Hepatocyte (in vitro differentiated cells): ENCODE results near the gene CFL2. TPM values are rescaled to one million over a fixed set of nuclear protein-coding genes. Genes with fewer than 3 reads are reported as not detected.
A peak's percentile ranks its signal among the peaks of the same experiment; 100 is the strongest.

ENCODE experiments used
- DNase-seq: peaks from one replicate; pipeline ENCODE4 v3.0.0-alpha.2; 2016; ENCODE audit warnings: low spot score
- H2AFZ ChIP-seq: fragments of 200-600 bp; sonication (generic); 2 replicates; pipeline ENCODE4 v1.6.0; 2016; ENCODE audit warnings: antibody characterized with exemption, mild to moderate bottlenecking
- H3K27ac ChIP-seq: fragments of 200-600 bp; sonication (generic); 2 replicates; pipeline ENCODE4 v1.5.1; 2016; ENCODE audit warnings: mild to moderate bottlenecking
- H3K27me3 ChIP-seq: fragments of 200-600 bp; sonication (generic); 2 replicates; pipeline ENCODE4 v1.6.1; 2016
- H3K36me3 ChIP-seq: fragments of 200-600 bp; sonication (generic); replicated peaks from 2 replicates; pipeline ENCODE4 v1.5.1; 2016; ENCODE audit warnings: low read depth; ENCODE audit not compliant: insufficient read depth
- H3K4me1 ChIP-seq: fragments of 200-600 bp; sonication (generic); 2 replicates; pipeline ENCODE4 v1.5.1; 2016; ENCODE audit warnings: mild to moderate bottlenecking, moderate library complexity; ENCODE audit not compliant: insufficient read depth
- H3K4me2 ChIP-seq: fragments of 200-600 bp; sonication (generic); 2 replicates; pipeline ENCODE4 v1.6.0; 2016
- H3K4me3 ChIP-seq: fragments of 200-600 bp; sonication (generic); 2 replicates; pipeline ENCODE4 v1.5.1; 2016; ENCODE audit warnings: mild to moderate bottlenecking
- H3K79me2 ChIP-seq: fragments of 200-600 bp; sonication (generic); 2 replicates; pipeline ENCODE4 v1.6.0; 2017; ENCODE audit warnings: mild to moderate bottlenecking
- H3K9me2 ChIP-seq: fragments of 200-600 bp; sonication (generic); replicated peaks from 2 replicates; pipeline ENCODE4 v1.6.0; 2017; ENCODE audit warnings: mild to moderate bottlenecking; ENCODE audit not compliant: insufficient read depth
- H3K9me3 ChIP-seq: fragments of 200-600 bp; sonication (generic); 2 replicates; pipeline ENCODE4 v1.5.1; 2016; ENCODE audit warnings: low read depth, mild to moderate bottlenecking
- H4K20me1 ChIP-seq: fragments of 200-600 bp; sonication (generic); 2 replicates; pipeline ENCODE4 v1.6.0; 2016; ENCODE audit warnings: mild to moderate bottlenecking; ENCODE audit not compliant: insufficient read depth, poor library complexity, severe bottlenecking
- EZH2 ChIP-seq: fragments of 200-600 bp; sonication (generic); IDR thresholded peaks from 2 replicates; pipeline ENCODE4 v1.6.1; 2016; ENCODE audit warnings: antibody characterized with exemption, mild to moderate bottlenecking, borderline replicate concordance
- EZH2phosphoT487 ChIP-seq: fragments of 200-600 bp; sonication (generic); IDR thresholded peaks from one replicate; pipeline ENCODE4 v1.6.1; 2018; ENCODE audit warnings: antibody characterized with exemption, mild to moderate bottlenecking, low read depth, moderate library complexity; ENCODE audit not compliant: unreplicated experiment, severe bottlenecking
- WGBS: methylation state at CpG from one replicate; pipeline ENCODE4 v1.1.6; 2016; ENCODE audit warnings: low lambda C conversion rate; ENCODE audit errors: missing lambda C conversion rate; 5-methylcytosine and 5-hydroxymethylcytosine counted together
- polyA plus RNA-seq: library from polyadenylated mRNA; unstranded; fragments of >200 nt; fragmentation: Nextera tagmentation; extraction: Ambion mirVana; gene quantifications from 2 replicates; pipeline ENCODE4 v1.2.1, GENCODE V29; 2016
- total RNA-seq: library from RNA; depleted of rRNA; stranded (reverse); fragments of >200 nt; gene quantifications from 2 replicates; pipeline ENCODE4 v1.2.3, GENCODE V29; 2014
- TF ChIP-seq, protein P1 (sequence below): fragments of 200-600 bp; sonication (generic); IDR thresholded peaks from 2 replicates; pipeline ENCODE4 v1.5.1; 2016; ENCODE audit warnings: antibody characterized with exemption, mild to moderate bottlenecking; ENCODE audit not compliant: poor library complexity

CFL2 gene
- total and polyA plus RNA-seq, 2 experiments from 2014 or later = 39.5 to 46.6 TPM

DNA sequence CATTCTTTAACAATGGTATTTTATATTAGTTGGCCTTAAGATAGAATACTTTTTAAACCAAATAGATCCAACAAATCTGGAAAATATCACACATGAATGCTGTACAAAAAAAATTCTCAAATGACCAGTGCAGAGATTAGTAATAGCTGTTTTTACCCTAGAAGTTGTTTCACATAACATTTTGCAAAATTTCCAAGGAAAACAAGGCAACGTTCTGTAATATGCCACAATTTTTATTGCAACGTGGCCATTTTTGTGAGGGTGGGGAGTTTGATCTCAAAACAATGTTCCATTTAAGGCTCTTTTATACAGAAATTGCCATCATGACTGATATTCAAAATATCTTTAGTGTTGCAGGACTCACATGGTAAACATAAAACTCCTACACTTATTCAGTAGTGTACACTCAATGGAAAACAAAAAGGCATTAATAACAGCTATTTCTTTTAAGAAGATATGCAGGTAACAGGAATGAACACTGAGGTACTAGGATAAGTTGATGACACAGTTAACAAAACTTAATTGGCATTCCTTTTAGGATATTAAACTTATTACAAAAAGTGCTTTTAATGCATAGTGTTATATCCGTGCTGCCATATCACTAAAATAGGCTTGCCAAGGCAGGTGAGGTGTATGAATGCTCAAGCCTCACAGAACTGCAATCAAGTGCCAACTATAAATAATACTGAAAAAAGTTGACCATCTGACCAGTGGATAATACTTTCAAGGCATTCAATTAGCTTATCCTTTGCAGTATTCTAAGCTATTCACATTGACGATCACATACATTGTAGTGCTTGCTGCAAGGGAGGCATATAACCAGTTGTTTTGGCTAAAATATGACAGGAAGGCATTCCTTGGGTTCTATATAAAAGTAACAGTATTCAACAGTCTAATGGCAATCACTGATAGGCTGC, 2.3 kb downstream of the CFL2 start:
- Histone ChIP-seq H2AFZ (no peak overlapping the region), H3K4me3 (no peak overlapping the region), H3K9me3 (no peaks in the 10 kb centered on the region), H3K36me3 (no peaks in the 10 kb centered on the region), H3K27ac (peak overlapping the region; percentile 10), H3K9me2 (no peaks in the 10 kb centered on the region), H4K20me1 (no peaks in the 10 kb centered on the region), H3K79me2 (peaks cover 21% of the 10 kb centered on the region), H3K27me3 (no peaks in the 10 kb centered on the region), H3K4me1 (peaks cover 9% of the 10 kb centered on the region), H3K4me2 (peak overlapping the region; percentile 75)
- WGBS = 89% methylated on average over 4 of the region's 4 CpGs
- no peak for DNase-seq
- TF ChIP-seq EZH2 = no peak
- no peak for TF ChIP-seq EZH2phosphoT487
- TF ChIP-seq, protein P1, sequence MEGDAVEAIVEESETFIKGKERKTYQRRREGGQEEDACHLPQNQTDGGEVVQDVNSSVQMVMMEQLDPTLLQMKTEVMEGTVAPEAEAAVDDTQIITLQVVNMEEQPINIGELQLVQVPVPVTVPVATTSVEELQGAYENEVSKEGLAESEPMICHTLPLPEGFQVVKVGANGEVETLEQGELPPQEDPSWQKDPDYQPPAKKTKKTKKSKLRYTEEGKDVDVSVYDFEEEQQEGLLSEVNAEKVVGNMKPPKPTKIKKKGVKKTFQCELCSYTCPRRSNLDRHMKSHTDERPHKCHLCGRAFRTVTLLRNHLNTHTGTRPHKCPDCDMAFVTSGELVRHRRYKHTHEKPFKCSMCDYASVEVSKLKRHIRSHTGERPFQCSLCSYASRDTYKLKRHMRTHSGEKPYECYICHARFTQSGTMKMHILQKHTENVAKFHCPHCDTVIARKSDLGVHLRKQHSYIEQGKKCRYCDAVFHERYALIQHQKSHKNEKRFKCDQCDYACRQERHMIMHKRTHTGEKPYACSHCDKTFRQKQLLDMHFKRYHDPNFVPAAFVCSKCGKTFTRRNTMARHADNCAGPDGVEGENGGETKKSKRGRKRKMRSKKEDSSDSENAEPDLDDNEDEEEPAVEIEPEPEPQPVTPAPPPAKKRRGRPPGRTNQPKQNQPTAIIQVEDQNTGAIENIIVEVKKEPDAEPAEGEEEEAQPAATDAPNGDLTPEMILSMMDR = no peak

DNA sequence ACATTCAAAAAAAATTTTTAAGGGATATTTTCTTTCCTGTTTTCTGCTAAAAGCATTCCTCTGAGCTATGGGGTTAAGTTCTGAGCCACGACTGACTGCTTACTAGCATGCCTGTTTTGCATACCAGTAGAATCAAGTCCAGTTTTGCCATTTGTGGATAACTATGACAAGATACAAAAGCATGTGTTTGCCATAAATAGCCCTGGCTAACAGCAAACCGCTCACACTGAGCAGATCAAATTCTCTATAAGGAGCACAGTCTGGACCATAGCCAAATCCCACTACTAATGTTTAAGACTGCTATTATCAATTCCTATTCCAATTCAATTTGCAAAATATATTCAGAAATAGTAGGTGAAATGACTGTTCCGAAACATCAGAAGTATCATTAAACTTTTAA, 3.2 kb downstream of the CFL2 start:
- peaks cover 21% of the 10 kb centered on the region for H3K79me2 ChIP-seq
- H3K4me2 ChIP-seq = peak overlapping the region; percentile 35
- no peaks in the 10 kb centered on the region for H3K27me3 ChIP-seq
- H2AFZ ChIP-seq = no peak overlapping the region
- DNase-seq = peak; percentile 25
- WGBS = 49% methylated on average over 3 of the region's 3 CpGs
- no peaks in the 10 kb centered on the region for H3K36me3 ChIP-seq
- no peaks in the 10 kb centered on the region for H3K9me2 ChIP-seq
- peak overlapping the region; percentile 10 for H3K27ac ChIP-seq
- peaks cover 9% of the 10 kb centered on the region for H3K4me1 ChIP-seq
- H4K20me1 ChIP-seq = no peaks in the 10 kb centered on the region
- H3K4me3 ChIP-seq = no peak overlapping the region
- H3K9me3 ChIP-seq = no peaks in the 10 kb centered on the region
- TF ChIP-seq, protein P1 = no peak
- TF ChIP-seq EZH2 (no peak), EZH2phosphoT487 (no peak)

DNA sequence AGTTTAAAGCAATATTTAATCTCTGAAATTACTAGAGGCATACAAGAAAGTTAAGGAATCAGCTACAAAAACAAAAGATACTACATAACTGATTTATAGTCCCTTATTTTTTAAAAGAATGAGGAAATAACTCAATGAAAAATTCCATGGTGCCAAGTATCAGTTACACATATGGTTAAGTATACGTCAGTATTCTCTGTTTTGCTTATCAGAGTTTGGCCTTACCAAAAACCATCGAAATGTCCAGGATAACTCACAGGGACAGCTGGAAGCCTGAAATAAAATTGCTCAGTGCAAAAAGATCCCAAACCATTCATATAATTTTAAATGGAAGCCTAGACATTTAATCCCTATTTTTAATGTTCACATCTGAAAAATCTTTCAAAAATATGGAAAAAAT, 3.6 kb downstream of the CFL2 start:
- peak overlapping the region; percentile 5 for H3K27ac ChIP-seq

More for the DNA sequence above, 3.6 kb downstream of the CFL2 start:
- TF ChIP-seq, protein P1 = no peak
- TF ChIP-seq EZH2 = no peak
- TF ChIP-seq EZH2phosphoT487 = no peak
- no peak for DNase-seq
- peak overlapping the region; percentile 35 for H3K4me2 ChIP-seq
- H3K4me3 ChIP-seq = no peak overlapping the region
- peaks cover 9% of the 10 kb centered on the region for H3K4me1 ChIP-seq
- no peaks in the 10 kb centered on the region for H4K20me1 ChIP-seq
- no peak overlapping the region for H2AFZ ChIP-seq
- peaks cover 21% of the 10 kb centered on the region for H3K79me2 ChIP-seq
- no peaks in the 10 kb centered on the region for H3K9me3 ChIP-seq
- H3K9me2 ChIP-seq = no peaks in the 10 kb centered on the region
- no peaks in the 10 kb centered on the region for H3K36me3 ChIP-seq
- WGBS = 62% methylated on average over 2 of the region's 2 CpGs
- no peaks in the 10 kb centered on the region for H3K27me3 ChIP-seq
